Colonic mucosa (tissue), 4 donors: ENCODE results near the gene MVD. TPM values are rescaled to one million over a fixed set of nuclear protein-coding genes. Genes with fewer than 3 reads are reported as not detected.
A peak's percentile ranks its signal among the peaks of the same experiment; 100 is the strongest.

Experiments used
- DNase-seq: peaks from one replicate; pipeline ENCODE4 v3.0.0-alpha.2; 2020
- H3K27ac ChIP-seq: fragments of 200-600 bp; one replicate; pipeline ENCODE4 v1.8.0; 2021
- H3K27me3 ChIP-seq: fragments of 200-600 bp; one replicate; pipeline ENCODE4 v1.8.0; 2021
- H3K36me3 ChIP-seq: fragments of 200-600 bp; one replicate; pipeline ENCODE4 v1.8.0; 2021
- H3K4me1 ChIP-seq: fragments of 200-600 bp; one replicate; pipeline ENCODE4 v1.8.0; 2021; ENCODE audit warnings: mild to moderate bottlenecking
- H3K4me3 ChIP-seq: fragments of 200-600 bp; one replicate; pipeline ENCODE4 v1.8.0; 2021
- H3K9ac ChIP-seq, 2 donors: one replicate each; pipeline ENCODE4 v1.7.0; 2013; ENCODE audit warnings: control low read depth in 2 of 2, low read depth in 2 of 2, low read length in 2 of 2
- H3K9me3 ChIP-seq: fragments of 200-600 bp; one replicate; pipeline ENCODE4 v1.8.0; 2021
- intact Hi-C: fragments of 100-400 bp; cut with DNase I; formaldehyde crosslinking; loops from one replicate; pipeline ENCODE4 v1.14.1; 2022
- total RNA-seq, 2 donors: library from RNA; stranded (reverse); fragmentation: NEBNext Ultra II Directional in 1 of 2; extraction: Animal tissue kit (Norgen Biotek cat#: 25700) in 1 of 2; gene quantifications; one replicate each; pipeline ENCODE4 v1.2.1, GENCODE V29; 2021
- TF ChIP-seq, protein P1 (sequence below): fragments of 200-600 bp; IDR thresholded peaks from one replicate; pipeline ENCODE4 v1.8.0; 2022; ENCODE audit warnings: antibody characterized with exemption, mild to moderate bottlenecking
- donor health status: healthy.
- donor health status: DM: no; HTN: no; CAD: no.
- donor health status: DM: no; HTN: no; CAD: no.

MVD gene
- total RNA-seq, 2 donors from 2014 or later: 86.2 to 132 TPM

DNA sequence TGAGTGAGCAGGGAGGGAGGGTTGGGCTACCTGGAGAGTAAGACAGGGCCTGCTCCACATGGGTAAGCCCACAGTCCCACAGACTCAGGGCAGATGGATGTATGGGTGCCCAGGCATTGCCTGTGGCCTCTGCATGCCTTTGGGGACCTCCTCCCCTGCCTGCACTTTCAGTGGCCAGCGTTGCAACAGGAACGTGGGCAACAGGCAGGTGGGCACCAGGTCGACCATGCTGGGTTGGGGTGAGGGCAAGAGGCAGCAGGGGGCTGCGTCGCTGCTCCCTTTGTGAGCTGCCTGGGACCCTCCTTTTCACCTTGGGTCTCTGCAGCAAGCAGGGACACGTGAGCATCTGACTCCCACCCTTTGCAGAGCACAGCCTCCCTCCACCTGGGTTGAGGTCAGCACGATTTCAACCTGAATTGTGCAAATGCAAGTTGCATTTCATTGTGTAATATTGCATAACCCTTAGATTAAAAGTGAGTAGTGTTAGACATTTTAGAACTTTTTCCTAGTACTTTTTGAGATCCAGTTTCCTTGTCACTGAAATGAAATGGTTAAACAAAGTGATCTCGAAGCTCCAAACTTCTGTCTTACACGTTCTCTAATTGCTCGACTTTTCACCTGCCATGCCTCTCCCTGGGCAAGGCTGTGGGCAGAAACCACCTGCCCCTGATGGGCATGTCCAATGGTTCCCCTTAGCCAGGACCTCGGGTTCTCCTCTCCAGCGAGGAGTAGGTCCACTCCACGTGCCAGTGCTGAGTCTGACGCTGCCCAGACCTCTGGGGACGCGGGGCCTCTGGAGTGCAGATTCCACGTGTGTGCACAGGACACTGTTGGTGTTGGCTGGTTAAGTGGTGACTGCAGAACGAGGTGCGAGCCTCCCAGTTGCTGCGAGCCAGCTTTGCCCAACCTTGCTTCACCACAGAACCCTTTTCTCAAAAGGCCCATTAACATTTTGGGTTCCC lies 57.4 kb downstream of the MVD start:
- H3K27ac ChIP-seq: no peak overlapping the region
- no peak for DNase-seq
- H3K9ac ChIP-seq: peak overlapping the region in 1 of 2 donors; percentile 2
- H3K36me3 ChIP-seq: peaks cover 9% of the 10 kb centered on the region
- intact Hi-C loops: no loop called here
- no peaks in the 10 kb centered on the region for H3K27me3 ChIP-seq
- TF ChIP-seq, protein P1, sequence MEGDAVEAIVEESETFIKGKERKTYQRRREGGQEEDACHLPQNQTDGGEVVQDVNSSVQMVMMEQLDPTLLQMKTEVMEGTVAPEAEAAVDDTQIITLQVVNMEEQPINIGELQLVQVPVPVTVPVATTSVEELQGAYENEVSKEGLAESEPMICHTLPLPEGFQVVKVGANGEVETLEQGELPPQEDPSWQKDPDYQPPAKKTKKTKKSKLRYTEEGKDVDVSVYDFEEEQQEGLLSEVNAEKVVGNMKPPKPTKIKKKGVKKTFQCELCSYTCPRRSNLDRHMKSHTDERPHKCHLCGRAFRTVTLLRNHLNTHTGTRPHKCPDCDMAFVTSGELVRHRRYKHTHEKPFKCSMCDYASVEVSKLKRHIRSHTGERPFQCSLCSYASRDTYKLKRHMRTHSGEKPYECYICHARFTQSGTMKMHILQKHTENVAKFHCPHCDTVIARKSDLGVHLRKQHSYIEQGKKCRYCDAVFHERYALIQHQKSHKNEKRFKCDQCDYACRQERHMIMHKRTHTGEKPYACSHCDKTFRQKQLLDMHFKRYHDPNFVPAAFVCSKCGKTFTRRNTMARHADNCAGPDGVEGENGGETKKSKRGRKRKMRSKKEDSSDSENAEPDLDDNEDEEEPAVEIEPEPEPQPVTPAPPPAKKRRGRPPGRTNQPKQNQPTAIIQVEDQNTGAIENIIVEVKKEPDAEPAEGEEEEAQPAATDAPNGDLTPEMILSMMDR: no peak
- no peaks in the 10 kb centered on the region for H3K4me1 ChIP-seq
- H3K4me3 ChIP-seq: no peak overlapping the region
- no peaks in the 10 kb centered on the region for H3K9me3 ChIP-seq

- Histone ChIP-seq H3K36me3 (peaks cover 14% of the 10 kb centered on the region), H3K4me3 (no peak overlapping the region), H3K27me3 (no peaks in the 10 kb centered on the region), H3K4me1 (no peaks in the 10 kb centered on the region), H3K9me3 (no peaks in the 10 kb centered on the region), H3K9ac (no peak overlapping the region), H3K27ac (no peak overlapping the region)
- intact Hi-C loops: no loop called here
- DNase-seq: no peak
- TF ChIP-seq, protein P1: no peak
Observed at GRCh38 chr16:88602091-88602490, 60.8 kb downstream of the MVD start.

Other genes starting within 250 kb of the MVD start
- gene ZFPM1, start 209.8 kb downstream of the MVD start, total RNA-seq: 10 to 100 TPM in 1 of 2 donors, 1 to 10 TPM in 1; 6.6 to 12.5 TPM
- gene ZC3H18, start 92.7 kb downstream of the MVD start, total RNA-seq: 10 to 100 TPM; 31.9 to 66.3 TPM
- gene IL17C, start 24.5 kb downstream of the MVD start, total RNA-seq: not detected
- gene CYBA, start 12.0 kb downstream of the MVD start, total RNA-seq: 100 to 1,000 TPM; 368 to 389 TPM
- gene SNAI3, start 23.4 kb upstream of the MVD start, total RNA-seq: under 1 TPM; 0.25 to 0.40 TPM
- gene RNF166, start 43.3 kb upstream of the MVD start, total RNA-seq: 1 to 10 TPM; 9.2 to 9.3 TPM
- gene CTU2, start 43.4 kb upstream of the MVD start, total RNA-seq: 10 to 100 TPM in 1 of 2 donors, 1 to 10 TPM in 1; 7.8 to 23.1 TPM
- gene PIEZO1, start 122.1 kb upstream of the MVD start, total RNA-seq: 100 to 1,000 TPM; 104 to 118 TPM
- gene CDT1, start 140.7 kb upstream of the MVD start, total RNA-seq: 10 to 100 TPM; 14.9 to 71.7 TPM
- gene APRT, start 148.8 kb upstream of the MVD start, total RNA-seq: 100 to 1,000 TPM; 103 to 273 TPM
- gene GALNS, start 193.9 kb upstream of the MVD start, total RNA-seq: 10 to 100 TPM; 22.8 to 44.5 TPM
- gene TRAPPC2L, start 194.0 kb upstream of the MVD start, total RNA-seq: 10 to 100 TPM; 33.8 to 57.3 TPM
- gene PABPN1L, start 203.6 kb upstream of the MVD start, total RNA-seq: not detected